ENCODE measurements around the gene VRTN.

- no peak for TF ChIP-seq CTCF (IDR thresholded peaks at IDR 0.05)
- no peak for TF ChIP-seq POLR2A (IDR thresholded peaks at IDR 0.05)
Observed at GRCh38 chr14:74407021-74407800, 58.9 kb downstream of the VRTN start.
